IMR-90 (cell line): ENCODE results near the gene UBE2E2. TPM values are rescaled to one million over a fixed set of nuclear protein-coding genes. Genes with fewer than 3 reads are reported as not detected.

Experiments used
- ATAC-seq: fragments of 200-7000 bp; cut with Tn5 transposase; 2 replicates; pipeline ENCODE4 v1.9.1; 2020; ENCODE audit warnings: low read depth, mild to moderate bottlenecking, moderate library complexity
- BruUV-seq: library from RNA; stranded (reverse); fragments of 400-500 nt; replicated peaks from 2 replicates; lab custom pipeline; 2021; lab: Mats Ljungman, UMichigan
- CTCF ChIA-PET: fragments of 300-600 bp; formaldehyde crosslinking; extraction: SDS; loops from one replicate; lab custom pipeline; 2021; ENCODE audit warnings: antibody characterized with exemption; lab: Yijun Ruan, JAX
- POLR2A ChIA-PET: fragments of 300-600 bp; sonication (Branson Sonifier 250); formaldehyde crosslinking; loops from one replicate; lab custom pipeline; 2022; ENCODE audit warnings: antibody characterized with exemption; ENCODE audit not compliant: unreplicated experiment; lab: Charles Lee
- DNase-seq: peaks from one replicate; pipeline ENCODE4 v3.0.0; 2013
- H2AFZ ChIP-seq: replicated peaks from 2 replicates; pipeline ENCODE3; 2013; ENCODE audit warnings: low read length, mild to moderate bottlenecking; ENCODE audit not compliant: poor library complexity
- H2AK5ac ChIP-seq: 2 replicates; pipeline ENCODE4 v1.6.1; 2013; ENCODE audit warnings: low read depth, low read length, inconsistent platforms
- H2AK9ac ChIP-seq: replicated peaks from 2 replicates; pipeline ENCODE3; 2013; ENCODE audit warnings: mild to moderate bottlenecking, low read depth, low read length, moderate library complexity; ENCODE audit not compliant: poor library complexity
- H2BK120ac ChIP-seq: 2 replicates; pipeline ENCODE4 v1.6.1; 2013; ENCODE audit warnings: low read depth, low read length, inconsistent platforms
- H2BK15ac ChIP-seq: 3 replicates; pipeline ENCODE4 v1.6.1; 2013; ENCODE audit warnings: low read depth, low read length, inconsistent platforms
- H2BK20ac ChIP-seq: 2 replicates; pipeline ENCODE4 v1.6.1; 2013; ENCODE audit warnings: low read depth, mild to moderate bottlenecking, inconsistent platforms, low read length, moderate library complexity
- H2BK5ac ChIP-seq: 2 replicates; pipeline ENCODE4 v1.6.1; 2013; ENCODE audit warnings: mild to moderate bottlenecking, low read depth, low read length, inconsistent platforms; ENCODE audit not compliant: poor library complexity, severe bottlenecking
- H3K14ac ChIP-seq: replicated peaks from 2 replicates; pipeline ENCODE4 v1.6.1; 2013; ENCODE audit warnings: low read depth, low read length, inconsistent platforms
- H3K18ac ChIP-seq: 2 replicates; pipeline ENCODE4 v1.6.1; 2013; ENCODE audit warnings: low read depth, low read length, control low read depth
- H3K23ac ChIP-seq: 2 replicates; pipeline ENCODE4 v1.6.1; 2013; ENCODE audit warnings: low read depth, low read length, inconsistent platforms
- H3K27ac ChIP-seq: 2 replicates; pipeline ENCODE4 v1.5.1; 2013; ENCODE audit warnings: mild to moderate bottlenecking, control low read depth, low read length; ENCODE audit not compliant: insufficient read depth
- H3K27me3 ChIP-seq: 2 replicates; pipeline ENCODE4 v1.6.1; 2013; ENCODE audit warnings: low read length; ENCODE audit not compliant: control insufficient read depth, insufficient read depth
- H3K36me3 ChIP-seq: 2 replicates; pipeline ENCODE4 v1.6.1; 2013; ENCODE audit warnings: low read length, mixed read lengths; ENCODE audit not compliant: control insufficient read depth, insufficient read depth
- H3K4ac ChIP-seq: 2 replicates; pipeline ENCODE4 v1.6.1; 2013; ENCODE audit warnings: low read depth, low read length, inconsistent platforms
- H3K4me1 ChIP-seq: 2 replicates; pipeline ENCODE4 v1.6.1; 2013; ENCODE audit warnings: low read length, mixed read lengths; ENCODE audit not compliant: control insufficient read depth, insufficient read depth
- H3K4me2 ChIP-seq: 2 replicates; pipeline ENCODE4 v1.6.1; 2013; ENCODE audit warnings: low read depth, mild to moderate bottlenecking, control low read depth, low read length, moderate library complexity
- H3K4me3 ChIP-seq: 2 replicates; pipeline ENCODE4 v1.5.1; 2013; ENCODE audit warnings: low read depth, mild to moderate bottlenecking, control low read depth, low read length, moderate library complexity; ENCODE audit not compliant: insufficient read depth
- H3K56ac ChIP-seq: 2 replicates; pipeline ENCODE4 v1.6.1; 2013; ENCODE audit warnings: low read length, inconsistent platforms; ENCODE audit not compliant: insufficient read depth; ENCODE audit errors: extremely low read depth
- H3K79me1 ChIP-seq, 2 experiments: 2 replicates each; pipeline ENCODE4 v1.6.1; 2013; ENCODE audit warnings: low read length in 2 of 2, inconsistent platforms in 1 of 2, low read depth in 1 of 2
- H3K9ac ChIP-seq: 2 replicates; pipeline ENCODE4 v1.6.1; 2013; ENCODE audit warnings: low read depth, low read length, control low read depth
- H3K9me1 ChIP-seq: 2 replicates; pipeline ENCODE4 v1.6.1; 2013; ENCODE audit warnings: low read length, inconsistent platforms; ENCODE audit not compliant: insufficient read depth
- H3K9me3 ChIP-seq: 2 replicates; pipeline ENCODE4 v1.6.1; 2013; ENCODE audit warnings: low read length; ENCODE audit not compliant: control insufficient read depth, insufficient read depth
- H4K20me1 ChIP-seq: 2 replicates; pipeline ENCODE4 v1.6.1; 2013; ENCODE audit warnings: low read length, inconsistent platforms; ENCODE audit not compliant: insufficient read depth
- H4K5ac ChIP-seq: 2 replicates; pipeline ENCODE4 v1.6.1; 2013; ENCODE audit warnings: mild to moderate bottlenecking, low read depth, low read length, control low read depth
- H4K8ac ChIP-seq, 2 experiments: 2 replicates each; pipeline ENCODE4 v1.6.1; 2013; ENCODE audit warnings: low read depth in 2 of 2, low read length in 2 of 2, control low read depth in 1 of 2, inconsistent platforms in 1 of 2
- H4K91ac ChIP-seq: 2 replicates; pipeline ENCODE4 v1.6.1; 2013; ENCODE audit warnings: low read depth, low read length, inconsistent platforms; ENCODE audit not compliant: insufficient read depth
- CHD1 ChIP-seq: IDR thresholded peaks from 2 replicates; pipeline ENCODE4 v1.6.1; 2012; ENCODE audit warnings: low read depth, low read length, improper control_type of control experiment
- CTCF ChIP-seq: conservative IDR thresholded peaks from 2 replicates; pipeline ENCODE4 v1.5.1; 2012; ENCODE audit warnings: mild to moderate bottlenecking, low read depth, low read length, improper control_type of control experiment
- MAZ ChIP-seq: IDR thresholded peaks from 2 replicates; pipeline ENCODE4 v1.6.1; 2012; ENCODE audit warnings: low read depth, mild to moderate bottlenecking, low read length, improper control_type of control experiment, moderate library complexity, borderline replicate concordance
- MXI1 ChIP-seq: IDR thresholded peaks from 2 replicates; pipeline ENCODE4 v1.6.1; 2012; ENCODE audit warnings: low read depth, mild to moderate bottlenecking, low read length, moderate library complexity, borderline replicate concordance
- USF2 ChIP-seq: fragments of 150-350 bp; IDR thresholded peaks from 2 replicates; pipeline ENCODE4 v1.6.1; 2017; ENCODE audit warnings: mild to moderate bottlenecking, antibody characterized with exemption, low read length, low read depth
- WGBS, 2 experiments: methylation state at CpG; one replicate each; pipeline versions ENCODE4 v1.1.5 to v1.1.7; 2013; ENCODE audit warnings: missing lambda C conversion rate in 2 of 2; ENCODE audit not compliant: insufficient read length in 1 of 2; ENCODE audit errors: extremely low coverage in 2 of 2; 5-methylcytosine and 5-hydroxymethylcytosine counted together
- dilution Hi-C: fragments of 300-500 bp; cut with HindIII; formaldehyde crosslinking; loops from one replicate; pipeline ENCODE4 v1.14.3; 2018; ENCODE audit warnings: low sequenced_read_pairs; ENCODE audit not compliant: unreplicated experiment
- in situ Hi-C: fragments of 300-500 bp; cut with MboI; formaldehyde crosslinking; loops from 3 replicates; pipeline ENCODE4 v1.14.3; 2019; ENCODE audit warnings: low sequenced_read_pairs, inconsistent platforms, mixed read lengths
- intact Hi-C: fragments of 100-400 bp; cut with micrococcal nuclease; formaldehyde crosslinking; loops from 2 replicates; pipeline ENCODE4 v1.10.0; 2022
- polyA plus RNA-seq, 3 experiments: library from polyadenylated mRNA; depleted of rRNA; stranded (reverse); fragments of >200 nt; gene quantifications; 2 replicates each; pipeline ENCODE4 v1.2.3, GENCODE V29; 2012; ENCODE audit warnings: low replicate concordance in 1 of 3
- total RNA-seq: library from RNA; depleted of rRNA; stranded (reverse); fragments of >200 nt; gene quantifications from 2 replicates; pipeline ENCODE4 v1.2.3, GENCODE V29; 2012

The UBE2E2 gene
- total and polyA plus RNA-seq, 2 of the 4 experiments (the other 2 are of a cell fraction): 18.6 to 32.7 TPM

- Histone ChIP-seq H3K27ac (no peak overlapping the region), H2AK5ac (no peak overlapping the region), H3K56ac (no peak overlapping the region), H2BK120ac (no peak overlapping the region), H3K4ac (no peak overlapping the region), H2BK15ac (no peak overlapping the region), H3K79me1 (peaks cover 13 to 16% of the 10 kb centered on the region in 2 experiments; a peak in 3 of 4 replicates), H3K9me1 (peaks cover 3% of the 10 kb centered on the region), H3K23ac (no peak overlapping the region), H4K8ac (no peak overlapping the region), H2AFZ (no peak overlapping the region), H3K27me3 (no peaks in the 10 kb centered on the region; the same call in 1 of the 2 replicates), H3K9ac (no peak overlapping the region), H4K91ac (no peak overlapping the region), H4K20me1 (peaks cover 16% of the 10 kb centered on the region; the same call in 1 of the 2 replicates), H2AK9ac (no peak overlapping the region), H3K9me3 (peaks cover 2% of the 10 kb centered on the region; the same call in 1 of the 2 replicates), H3K14ac (no peak overlapping the region), H3K36me3 (no peaks in the 10 kb centered on the region), H2BK20ac (no peak overlapping the region), H3K4me2 (no peak overlapping the region), H3K4me3 (no peak overlapping the region), H3K4me1 (no peaks in the 10 kb centered on the region), H3K18ac (no peak overlapping the region), H2BK5ac (no peak overlapping the region), H4K5ac (no peak overlapping the region)
- no TSS peak for BruUV-seq
- in situ Hi-C loops (no loop called here), dilution Hi-C loops (no loop called here), intact Hi-C loops (no loop called here)
- POLR2A ChIA-PET: no interaction called here
- WGBS, 2 experiments: no CpG with 5 or more reads among the region's 3 CpGs
- TF ChIP-seq CHD1: no peak
- no peak for TF ChIP-seq MAZ
- no peak for TF ChIP-seq CTCF
- no peak for TF ChIP-seq MXI1
- TF ChIP-seq USF2: no peak
- CTCF ChIA-PET: no interaction called here
- DNase-seq: no peak
- no peak for ATAC-seq
Measured at GRCh38 chr3:23221136-23221535, 18.0 kb downstream of the UBE2E2 start.
